HG02571 (cell line): ENCODE data around the gene TMEM232.
"Not testable (repeated sequence)": the region's sequence is repeated elsewhere in the genome, so short reads cannot be mapped to it uniquely, and the experiment has no call there.

Experiments used
- ATAC-seq: cut with Tn5 transposase; IDR thresholded peaks from one replicate; pipeline ENCODE4 v1.9.1; 2021; ENCODE audit warnings: mild to moderate bottlenecking, moderate library complexity; ENCODE audit not compliant: unreplicated experiment

The TMEM232 gene

DNA sequence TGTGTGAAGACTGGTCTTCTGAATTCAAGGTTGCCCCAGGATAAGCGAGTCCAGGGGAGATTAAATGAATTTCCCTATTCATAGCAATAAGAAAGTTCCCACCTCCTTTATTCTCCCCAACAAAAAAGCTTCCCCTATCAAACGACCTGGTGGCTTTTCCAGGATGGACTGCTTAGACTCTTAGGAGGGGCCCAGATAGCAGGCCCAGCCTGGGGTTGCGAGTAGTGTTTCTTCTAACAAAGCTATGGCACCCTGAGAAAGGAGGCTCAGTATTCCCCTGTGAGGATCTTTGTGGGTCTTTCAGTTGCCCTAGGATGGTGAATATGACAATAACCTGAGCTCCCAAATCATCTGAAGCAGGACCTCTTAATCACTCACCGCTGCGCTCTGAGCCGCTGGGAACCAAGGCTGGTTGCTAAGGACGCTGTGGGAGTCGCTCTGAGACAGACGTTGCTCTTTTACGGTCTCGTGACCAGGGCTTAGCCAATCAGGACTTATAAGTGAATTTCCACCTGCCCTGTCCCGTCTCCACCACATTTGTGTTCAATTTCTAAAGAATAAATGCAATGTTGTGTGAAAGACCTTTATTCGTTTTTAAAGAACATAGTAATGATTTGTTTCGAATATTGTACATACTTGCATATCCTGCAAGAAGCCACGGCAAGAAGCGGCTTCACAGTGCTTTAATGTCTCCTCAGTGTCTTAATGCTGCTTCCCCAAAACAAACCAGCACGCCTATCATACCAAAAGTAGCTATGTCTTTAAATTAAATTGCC, at the start of gene TMEM232:
Gene TMEM232, minus strand, starts transcription at position 423 of the 776 bp plus-strand sequence. CDS start 59,319 bp downstream, outside the sequence.
- ATAC-seq, result peak; percentile 100

DNA sequence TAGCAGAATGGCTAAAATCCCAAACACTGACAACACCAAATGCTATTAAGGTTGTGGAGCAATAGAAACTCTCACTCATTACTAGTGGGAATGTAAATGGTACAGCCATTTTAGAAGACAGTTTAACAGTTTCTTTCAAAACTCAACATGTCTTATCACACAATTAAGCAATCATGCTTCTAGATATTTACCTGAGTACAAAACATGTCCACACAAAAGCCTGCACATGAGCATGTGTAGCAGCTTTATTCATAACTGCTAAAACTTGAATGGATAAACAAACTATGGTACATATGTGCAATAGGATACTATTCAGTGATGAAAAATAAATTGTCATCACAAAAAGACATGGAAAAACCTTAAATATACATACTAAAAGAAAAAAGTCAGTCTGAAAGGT, 43.8 kb upstream of the TMEM232 start:
- ATAC-seq, result no peak

DNA sequence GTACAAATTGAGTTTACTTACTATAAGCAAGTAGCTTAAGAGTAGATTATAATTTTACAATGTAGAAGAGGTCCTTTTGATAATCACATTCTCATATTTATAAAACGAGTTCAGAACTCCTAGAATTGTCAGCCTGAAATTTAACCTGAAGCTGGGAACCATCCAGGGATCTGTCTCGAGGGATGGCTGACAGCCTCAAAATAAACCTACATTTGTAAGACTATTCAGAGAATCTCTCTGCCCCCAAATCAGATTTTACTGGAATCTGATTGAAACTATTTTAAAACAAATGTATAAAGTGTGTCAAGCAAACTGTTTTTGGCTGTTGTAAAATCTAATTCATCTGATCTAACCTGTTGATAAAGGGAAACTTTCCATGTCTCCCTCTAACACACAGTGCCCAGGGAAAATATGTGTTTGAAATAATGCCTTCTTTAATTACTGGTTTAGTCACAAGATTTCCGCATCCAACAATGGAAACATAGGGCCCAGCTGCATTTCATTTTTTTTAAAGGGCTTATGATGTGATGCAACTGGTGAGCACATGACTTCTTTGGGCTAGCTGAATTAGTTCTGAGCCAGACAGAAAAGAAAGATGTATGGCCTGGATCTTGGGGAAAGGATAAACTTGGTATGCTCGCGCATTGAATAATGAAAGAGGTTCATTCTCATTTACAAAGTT, 42.7 kb upstream of the TMEM232 start:
- no peak for ATAC-seq

DNA sequence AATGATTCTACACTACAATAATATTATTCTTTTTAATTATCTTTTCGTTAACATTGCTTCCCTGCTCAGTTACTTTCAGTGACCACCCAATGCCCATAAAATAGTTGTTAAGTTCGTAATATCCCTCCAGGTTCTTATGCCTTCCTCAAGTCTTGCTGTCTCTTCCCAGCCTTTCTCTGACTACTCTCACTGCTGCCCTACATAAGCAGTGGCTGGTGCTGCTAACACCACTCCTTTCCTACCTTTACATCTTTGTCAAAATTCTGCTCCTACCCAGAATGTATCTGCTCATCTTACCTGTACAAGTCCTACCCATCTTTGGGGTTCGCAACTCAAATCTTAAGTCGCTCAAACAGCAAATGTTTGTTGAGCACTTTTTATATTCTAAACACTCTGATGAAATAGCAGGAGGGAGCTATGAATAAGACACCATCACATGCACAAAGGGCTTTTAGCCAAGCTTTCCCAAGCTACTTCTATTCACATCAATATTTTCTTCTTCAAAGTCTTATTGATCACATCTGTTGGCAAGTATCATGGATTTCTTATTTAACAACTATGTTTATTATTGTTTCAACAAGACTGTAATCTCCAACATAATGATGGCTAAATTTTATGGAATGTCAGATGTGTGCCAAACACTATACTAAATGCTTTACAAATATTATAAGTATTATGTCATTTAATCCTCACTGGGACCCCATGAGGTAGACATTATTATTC, 41.8 kb upstream of the TMEM232 start:
- no peak for ATAC-seq

DNA sequence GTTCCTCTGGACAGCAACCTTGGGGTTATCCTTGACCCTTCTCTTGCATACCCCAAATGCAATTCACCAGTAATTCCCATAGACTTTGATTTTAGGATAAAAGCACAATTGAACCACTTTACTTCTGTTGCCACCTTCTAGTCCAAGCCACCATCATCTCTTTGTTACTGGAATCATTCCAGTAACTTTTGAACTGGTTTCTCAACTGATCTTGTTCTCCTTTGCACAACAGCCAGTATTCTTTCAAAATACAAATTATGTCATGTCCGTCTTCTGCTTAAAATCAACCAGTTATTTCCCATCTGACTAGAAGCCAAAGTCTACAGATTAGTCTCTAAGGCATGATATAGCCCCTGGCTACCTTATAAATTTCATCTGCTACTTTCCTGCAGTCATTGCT, 33.7 kb upstream of the TMEM232 start:
- no peak for ATAC-seq

DNA sequence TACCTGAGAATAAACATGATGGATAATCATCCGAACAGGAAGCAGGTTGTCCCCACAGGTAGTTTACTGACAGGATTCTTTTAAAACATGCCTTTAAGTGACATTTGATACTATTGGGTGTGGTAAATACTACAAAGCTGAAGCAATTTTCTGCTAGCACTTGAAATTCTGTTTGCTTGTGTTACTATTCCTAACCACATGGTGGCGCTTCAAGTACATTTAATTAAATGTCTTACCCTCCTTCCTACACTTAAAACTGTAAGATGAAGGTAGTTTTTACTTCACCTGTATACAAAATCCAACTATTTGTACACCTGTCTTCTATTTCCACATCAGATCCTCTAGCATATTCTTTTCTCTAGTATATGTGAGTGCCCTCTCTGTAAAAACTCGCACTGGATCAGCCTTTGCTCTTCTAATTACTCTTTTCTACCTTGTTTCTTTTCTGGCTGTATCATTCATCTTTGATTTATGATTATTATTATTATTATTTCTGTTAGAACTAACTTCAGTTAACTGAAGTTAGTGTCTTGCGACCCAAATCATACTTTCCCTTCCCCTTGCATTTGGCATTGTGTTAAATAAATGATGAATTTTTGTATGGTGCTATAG, 30.8 kb upstream of the TMEM232 start:
- ATAC-seq, result no peak

DNA sequence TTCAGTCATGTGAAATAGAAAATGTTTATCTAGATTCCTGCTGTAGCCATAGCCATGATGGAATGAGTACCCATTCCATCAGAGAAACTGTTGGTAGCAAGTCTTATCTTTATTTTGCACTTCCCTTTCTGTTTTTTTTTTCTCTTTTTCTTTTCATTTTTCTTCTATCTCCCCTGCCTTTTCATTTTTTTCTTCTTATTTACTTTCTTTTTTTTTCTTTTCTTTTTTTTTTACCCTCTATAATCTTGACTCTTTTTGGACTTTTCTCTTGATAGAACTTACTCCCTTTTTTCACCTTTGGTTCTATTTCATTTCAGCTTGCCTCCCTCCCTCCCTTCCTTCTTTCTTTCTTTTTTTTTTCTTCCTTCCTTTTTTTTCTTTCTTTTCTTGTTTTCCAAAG, 27.7 kb upstream of the TMEM232 start:
- ATAC-seq, result no peak

DNA sequence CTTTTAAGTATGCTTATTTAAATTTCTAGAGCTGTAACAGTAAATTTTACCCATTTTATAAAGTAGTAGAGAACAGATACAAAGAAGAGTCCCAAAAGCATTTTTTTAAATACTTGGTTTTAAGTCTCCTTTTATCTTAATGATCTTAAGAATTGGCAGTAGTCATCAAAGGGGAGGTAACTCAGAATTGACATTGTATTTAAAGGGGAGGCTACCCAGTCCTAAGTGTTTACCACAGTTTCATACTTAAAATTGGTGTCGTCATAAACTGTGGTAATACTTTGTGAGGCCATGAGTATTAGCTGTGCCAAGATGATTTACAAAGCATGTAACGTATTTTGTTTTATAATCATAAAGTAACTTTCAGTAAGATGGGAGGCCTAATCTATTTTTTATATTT, 27.1 kb upstream of the TMEM232 start:
- no peak for ATAC-seq

DNA sequence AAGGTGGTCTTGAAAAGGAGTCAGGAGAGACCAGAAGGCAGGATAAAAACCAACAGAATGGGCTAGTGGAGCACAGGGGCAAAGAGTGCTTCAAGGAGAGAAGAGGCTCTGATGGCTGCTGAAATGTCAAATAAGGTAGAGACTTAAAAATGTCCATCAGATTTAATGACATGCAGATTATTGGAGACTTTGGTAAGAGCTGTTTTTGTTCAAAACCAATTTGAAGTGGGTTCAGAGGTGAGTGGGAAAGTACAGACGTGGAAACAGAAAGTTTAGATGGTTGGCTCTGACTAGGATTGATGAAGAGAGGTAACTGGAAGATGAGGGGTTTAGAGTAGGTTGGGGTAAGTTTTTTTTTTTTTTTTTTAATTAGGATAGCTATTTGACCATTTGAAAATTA, 26.5 kb upstream of the TMEM232 start:
- ATAC-seq, result peak; percentile 13

DNA sequence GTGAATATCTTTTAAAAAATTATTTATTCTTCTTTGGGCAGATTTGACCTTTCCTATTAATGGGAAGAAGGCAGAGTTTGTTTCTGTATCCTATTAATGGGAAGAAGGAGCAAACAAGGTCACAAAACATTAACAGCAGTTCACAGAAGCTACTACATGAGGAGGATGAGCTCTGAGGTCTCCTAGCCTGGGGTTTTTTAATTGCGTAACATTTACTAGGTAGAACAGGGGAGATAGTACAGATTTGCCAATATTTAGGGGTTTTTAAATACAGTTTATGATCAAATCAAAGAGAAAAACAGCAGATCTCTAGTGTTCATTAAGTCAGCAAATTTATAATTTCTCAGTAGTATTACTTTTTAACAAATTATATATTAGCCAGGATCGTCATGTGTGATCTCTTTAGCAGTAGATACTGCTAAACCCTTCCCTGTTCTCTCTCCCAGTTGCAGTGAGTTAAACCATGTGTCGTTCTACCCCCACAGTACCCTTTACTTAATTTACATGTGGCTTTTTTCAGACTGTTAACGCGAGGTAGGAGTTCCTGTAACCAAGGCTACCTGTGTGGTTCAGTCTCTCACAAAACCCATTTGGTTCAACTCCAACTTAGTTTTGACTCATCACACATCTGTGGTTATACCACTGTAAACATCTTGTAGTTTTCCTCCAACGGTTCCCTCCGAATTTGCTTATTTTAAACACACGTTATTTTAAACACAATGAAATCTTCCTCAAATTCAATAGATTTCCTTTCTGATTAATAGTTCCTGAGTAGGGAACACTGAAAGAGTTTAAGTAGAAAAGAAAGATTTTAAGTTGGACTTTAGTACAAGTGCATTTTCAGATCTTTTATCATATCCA, 25.7 kb upstream of the TMEM232 start:
- peak; percentile 99 for ATAC-seq

DNA sequence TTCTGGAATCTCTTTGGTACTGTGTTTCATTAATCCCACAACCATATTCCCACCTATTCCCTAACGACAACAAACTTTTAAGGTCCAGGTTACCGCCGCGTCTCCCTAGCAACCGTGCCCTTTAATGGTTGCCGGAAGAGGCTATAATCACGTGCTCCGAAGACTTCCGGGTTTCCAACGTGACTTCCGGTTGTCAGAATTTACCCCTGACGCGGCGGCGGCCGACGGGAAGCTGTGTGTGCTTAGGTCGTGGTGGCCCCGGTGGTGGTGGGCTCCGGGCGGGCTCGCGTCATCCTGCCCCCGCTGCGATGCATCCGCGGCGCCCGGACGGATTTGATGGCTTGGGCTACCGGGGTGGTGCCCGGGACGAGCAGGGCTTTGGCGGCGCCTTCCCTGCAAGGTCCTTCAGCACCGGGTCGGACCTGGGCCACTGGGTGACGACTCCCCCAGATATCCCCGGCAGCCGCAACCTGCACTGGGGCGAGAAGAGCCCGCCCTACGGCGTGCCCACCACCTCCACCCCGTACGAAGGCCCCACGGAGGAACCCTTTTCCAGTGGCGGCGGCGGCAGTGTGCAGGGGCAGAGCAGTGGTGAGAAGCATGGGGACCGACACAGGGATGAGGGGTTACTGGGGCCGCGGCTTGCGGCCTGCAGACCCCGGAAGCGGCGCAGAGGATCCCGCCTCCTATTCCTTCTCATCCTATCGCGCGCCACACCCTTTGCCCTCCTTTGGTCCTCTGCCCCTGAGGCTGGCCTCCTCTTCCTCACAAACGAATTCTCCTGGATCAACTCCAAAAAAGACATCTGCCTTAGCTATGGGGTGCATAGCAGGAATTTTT, 12.6 kb upstream of the TMEM232 start, which contains the start of gene SLC25A46:
Gene SLC25A46, plus strand, starts transcription at position 196 of the 840 bp plus-strand sequence. Its CDS starts 113 bp downstream, at position 309.
- ATAC-seq, result peak; percentile 97

DNA sequence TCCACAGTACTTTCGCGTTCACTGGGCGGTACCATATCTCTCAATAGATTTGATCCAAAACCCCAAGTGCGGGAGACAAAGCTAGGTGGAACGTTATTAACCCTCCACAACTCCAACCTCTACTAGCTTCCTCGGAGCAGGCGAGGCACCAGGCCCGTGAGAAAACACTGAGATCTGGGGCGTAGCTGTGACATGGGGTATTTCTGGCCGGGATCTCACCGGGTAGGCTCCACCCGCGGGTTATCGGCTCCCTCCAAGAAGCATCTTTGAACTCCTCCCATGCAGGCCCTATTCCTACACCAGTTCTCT, 12.0 kb upstream of the TMEM232 start:
- peak; percentile 56 for ATAC-seq

DNA sequence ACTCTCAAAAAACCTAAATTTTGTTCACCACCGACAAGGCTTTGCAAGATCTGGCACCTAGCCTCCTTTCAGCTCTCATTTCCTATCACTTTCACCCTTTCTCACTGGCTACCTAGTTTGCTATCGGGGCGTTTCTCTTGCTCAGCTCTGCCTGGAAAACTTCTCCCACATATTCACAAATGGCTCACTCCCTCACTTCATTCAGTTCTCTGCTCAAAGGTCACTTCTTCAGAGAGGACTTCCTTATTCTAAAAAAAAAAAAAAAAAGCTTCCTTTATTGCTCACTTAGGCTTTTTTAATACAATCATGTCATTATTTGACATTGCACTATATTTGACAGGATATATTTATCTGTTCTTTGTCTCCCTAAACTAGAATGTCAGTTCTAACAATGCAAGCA, 10.3 kb upstream of the TMEM232 start:
- no peak for ATAC-seq

DNA sequence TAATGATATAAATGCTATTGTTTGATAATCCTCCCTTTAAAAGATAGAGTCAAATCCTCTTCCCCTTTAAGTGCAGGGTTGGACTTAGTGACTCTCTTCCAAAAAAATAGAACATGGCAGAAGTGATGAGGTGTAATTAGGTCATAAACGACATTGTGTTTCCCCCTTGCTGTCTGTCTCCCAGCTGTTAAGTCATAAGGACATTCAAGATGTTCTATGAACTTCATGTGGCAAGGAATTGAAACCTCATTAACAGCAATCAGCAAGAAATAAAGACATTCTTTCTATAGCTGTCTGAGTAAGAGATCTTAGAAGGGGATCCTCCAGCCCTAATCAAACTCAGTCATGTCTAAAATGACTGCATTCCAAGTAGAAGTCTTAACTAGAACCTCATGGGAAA, 9.1 kb upstream of the TMEM232 start:
- ATAC-seq, result no peak

DNA sequence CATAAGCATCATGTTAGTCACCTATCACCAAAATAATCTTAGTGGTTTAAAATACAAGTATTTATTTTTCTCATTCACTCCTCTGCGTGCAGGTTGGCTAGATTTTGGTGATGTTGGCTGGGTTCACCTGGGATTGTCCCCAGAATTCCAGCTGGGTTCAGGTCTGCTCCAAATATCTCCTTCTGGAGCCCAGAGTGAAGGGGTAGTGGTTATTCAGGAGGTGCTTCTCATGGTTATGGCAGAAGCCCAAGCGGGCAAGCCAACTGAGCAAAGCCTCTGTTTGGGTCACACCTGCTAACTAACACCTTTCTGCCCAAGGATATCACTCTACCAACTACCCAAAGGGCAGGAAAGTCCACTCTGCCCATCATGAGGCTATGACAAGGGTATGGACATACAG, 7.6 kb upstream of the TMEM232 start:
- ATAC-seq, result no peak

DNA sequence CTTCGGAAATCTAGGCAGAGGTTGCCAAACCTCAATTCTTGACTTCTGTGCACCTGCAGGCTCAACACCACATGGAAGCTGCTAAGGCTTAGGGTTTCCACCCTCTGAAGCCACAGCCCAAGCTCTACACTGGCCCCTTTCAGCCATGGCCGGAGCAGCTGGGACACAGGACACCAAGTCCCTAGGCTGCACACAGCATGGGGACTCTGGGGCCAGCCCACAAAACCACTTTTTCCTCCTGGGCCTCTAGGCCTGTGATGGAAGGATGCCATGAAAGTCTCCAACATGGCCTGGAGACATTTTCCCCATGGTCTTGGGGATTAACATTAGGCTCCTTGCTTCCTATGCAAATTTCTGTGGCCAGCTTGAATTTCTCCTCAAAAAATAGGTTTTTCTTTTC, 5.0 kb upstream of the TMEM232 start:
- ATAC-seq, result not testable (repeated sequence)

DNA sequence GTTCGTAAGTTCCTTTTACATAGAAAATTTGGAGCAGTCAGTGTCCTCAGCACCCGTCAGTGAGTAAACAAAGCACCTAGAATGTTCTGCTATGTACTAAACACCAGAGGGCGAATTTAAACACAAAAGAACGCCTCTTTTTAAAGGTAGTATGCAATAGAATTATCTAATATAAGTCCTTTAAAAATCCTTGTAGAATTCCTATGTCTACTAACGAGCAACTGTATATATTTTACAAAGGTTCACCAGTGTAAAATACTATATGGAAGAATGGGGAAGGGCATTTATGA, 499 bp upstream of the TMEM232 start:
- ATAC-seq, result peak; percentile 51

DNA sequence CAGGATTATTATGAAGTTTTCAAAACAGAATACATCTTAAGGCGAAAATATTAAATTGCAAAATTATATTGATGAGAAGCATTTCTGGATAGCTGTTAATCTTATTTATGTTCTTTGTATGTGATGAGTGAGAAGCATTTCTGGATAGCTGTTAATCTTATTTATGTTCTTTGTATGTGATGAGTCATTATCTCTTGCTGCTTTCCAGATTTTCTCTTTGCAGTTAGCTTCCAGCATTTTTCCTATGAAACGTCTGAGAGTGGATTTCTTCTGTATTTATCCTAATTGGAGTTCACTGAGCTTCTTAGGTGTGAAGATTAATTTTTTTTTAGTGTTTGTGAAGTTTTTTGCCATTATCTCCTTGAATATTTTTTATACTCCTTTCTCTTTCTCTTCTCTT, 8.2 kb downstream of the TMEM232 start:
- no peak for ATAC-seq
